Embryonic facial prominence (tissue), 1 donor: ENCODE results near the gene ZNF341.

Source experiments
- DNase-seq: peaks from one replicate; pipeline ENCODE4 v3.0.0-alpha.2; 2016; ENCODE audit errors: extremely low spot score

Gene ZNF341

GRCh38 chr20:33841436-33841799 is 109.6 kb downstream of the ZNF341 start:
- no peak for DNase-seq
